ENCODE results near the gene CHID1. TPM values are rescaled to one million over a fixed set of nuclear protein-coding genes. Genes with fewer than 3 reads are reported as not detected.

CHID1 gene
- total RNA-seq, 1 donor from 2014 or later = 72.9 TPM

GRCh38 chr11:898143-898511, 12.5 kb downstream of the CHID1 start:
- TF ChIP-seq, protein P1, sequence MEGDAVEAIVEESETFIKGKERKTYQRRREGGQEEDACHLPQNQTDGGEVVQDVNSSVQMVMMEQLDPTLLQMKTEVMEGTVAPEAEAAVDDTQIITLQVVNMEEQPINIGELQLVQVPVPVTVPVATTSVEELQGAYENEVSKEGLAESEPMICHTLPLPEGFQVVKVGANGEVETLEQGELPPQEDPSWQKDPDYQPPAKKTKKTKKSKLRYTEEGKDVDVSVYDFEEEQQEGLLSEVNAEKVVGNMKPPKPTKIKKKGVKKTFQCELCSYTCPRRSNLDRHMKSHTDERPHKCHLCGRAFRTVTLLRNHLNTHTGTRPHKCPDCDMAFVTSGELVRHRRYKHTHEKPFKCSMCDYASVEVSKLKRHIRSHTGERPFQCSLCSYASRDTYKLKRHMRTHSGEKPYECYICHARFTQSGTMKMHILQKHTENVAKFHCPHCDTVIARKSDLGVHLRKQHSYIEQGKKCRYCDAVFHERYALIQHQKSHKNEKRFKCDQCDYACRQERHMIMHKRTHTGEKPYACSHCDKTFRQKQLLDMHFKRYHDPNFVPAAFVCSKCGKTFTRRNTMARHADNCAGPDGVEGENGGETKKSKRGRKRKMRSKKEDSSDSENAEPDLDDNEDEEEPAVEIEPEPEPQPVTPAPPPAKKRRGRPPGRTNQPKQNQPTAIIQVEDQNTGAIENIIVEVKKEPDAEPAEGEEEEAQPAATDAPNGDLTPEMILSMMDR (IDR thresholded peaks at IDR 0.05) = no peak
- TF ChIP-seq POLR2AphosphoS5 (IDR thresholded peaks at IDR 0.05; ENCODE audit: insufficient read depth in 1 of 2, low read depth in 1 of 2) (no peak), POLR2A (IDR thresholded peaks at IDR 0.05) (no peak)
- intact Hi-C loops (cut with DNase I) = no loop called here
- Histone ChIP-seq H3K4me1 (no peaks in the 10 kb centered on the region), H3K4me3 (no peak overlapping the region), H3K9me3 (no peaks in the 10 kb centered on the region), H3K36me3 (peaks cover 3 to 45% of the 10 kb centered on the region in 2 donors), H3K27me3 (no peaks in the 10 kb centered on the region), H3K27ac (no peak overlapping the region)
- DNase-seq (ENCODE audit: extremely low spot score in 2 of 2) = no peak

DNA sequence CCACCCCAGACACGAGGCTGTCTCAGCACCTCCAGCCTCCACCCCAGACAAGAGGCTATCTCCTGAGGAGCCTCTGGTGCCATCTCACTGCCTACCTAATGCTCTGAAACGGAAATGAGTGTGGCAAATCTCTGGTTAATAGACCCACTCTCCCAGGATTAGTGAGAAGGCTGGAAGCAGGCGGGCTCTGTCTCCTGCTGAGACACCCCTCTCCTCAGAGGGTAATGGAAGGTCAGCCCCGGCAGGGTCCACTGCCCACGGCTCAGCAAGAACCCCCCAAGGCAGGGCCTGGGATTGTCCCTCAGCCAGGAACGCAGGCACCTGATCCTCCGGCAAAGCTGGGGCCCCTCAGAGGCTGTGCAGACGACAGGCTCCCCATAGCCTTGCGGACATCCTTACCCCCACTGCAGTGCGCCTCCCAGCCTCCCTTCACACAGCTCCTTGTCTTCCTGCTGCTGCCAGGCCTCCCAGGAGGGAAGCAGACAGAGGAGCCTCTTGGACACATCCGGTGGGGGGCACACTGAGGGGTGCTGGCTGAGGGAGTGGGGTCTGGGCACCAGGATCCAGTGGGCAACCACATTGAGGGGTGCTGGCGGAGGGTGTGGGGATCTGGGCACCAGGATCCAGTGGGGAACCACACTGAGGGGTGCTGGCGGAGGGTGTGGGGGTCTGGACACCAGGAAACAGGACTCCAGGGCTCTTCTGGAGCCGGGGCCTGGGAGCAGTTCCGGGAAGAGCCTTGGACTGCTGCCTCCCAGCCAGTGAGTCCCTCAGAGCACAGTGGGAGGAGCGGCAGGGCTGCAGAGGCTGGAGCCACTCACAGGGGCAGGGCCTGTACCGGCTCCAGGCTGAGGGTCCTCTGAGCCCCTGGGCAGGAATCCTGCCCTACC, 13.1 kb downstream of the CHID1 start:
- H3K4me1 ChIP-seq = no peaks in the 10 kb centered on the region
- no peak for DNase-seq (ENCODE audit: extremely low spot score in 2 of 2)
- no peak overlapping the region for H3K27ac ChIP-seq
- H3K27me3 ChIP-seq = no peaks in the 10 kb centered on the region
- intact Hi-C loops (cut with DNase I) = no loop called here
- peaks cover 3 to 39% of the 10 kb centered on the region in 2 donors for H3K36me3 ChIP-seq
- H3K4me3 ChIP-seq = no peak overlapping the region
- no peaks in the 10 kb centered on the region for H3K9me3 ChIP-seq
- TF ChIP-seq, protein P1 (IDR thresholded peaks at IDR 0.05) = no peak
- no peak for TF ChIP-seq POLR2AphosphoS5 (IDR thresholded peaks at IDR 0.05; ENCODE audit: insufficient read depth in 1 of 2, low read depth in 1 of 2)
- no peak for TF ChIP-seq POLR2A (IDR thresholded peaks at IDR 0.05)

GRCh38 chr11:895331-896110, 15.1 kb downstream of the CHID1 start:
- H3K9me3 ChIP-seq = no peaks in the 10 kb centered on the region
- H3K36me3 ChIP-seq = peaks cover 0 to 20% of the 10 kb centered on the region in 2 donors
- no peak overlapping the region for H3K27ac ChIP-seq
- no peaks in the 10 kb centered on the region for H3K27me3 ChIP-seq
- TF ChIP-seq POLR2AphosphoS5 (IDR thresholded peaks at IDR 0.05; ENCODE audit: insufficient read depth in 1 of 2, low read depth in 1 of 2) (no peak), POLR2A (IDR thresholded peaks at IDR 0.05) (no peak)
- TF ChIP-seq, protein P1 (IDR thresholded peaks at IDR 0.05) = no peak
- intact Hi-C loops (cut with DNase I) = no loop called here
- H3K4me1 ChIP-seq = no peaks in the 10 kb centered on the region
- DNase-seq (ENCODE audit: extremely low spot score in 2 of 2) = no peak
- no peak overlapping the region for H3K4me3 ChIP-seq

- no peak for TF ChIP-seq POLR2A (IDR thresholded peaks at IDR 0.05)
- no peak for TF ChIP-seq POLR2AphosphoS5 (IDR thresholded peaks at IDR 0.05; ENCODE audit: insufficient read depth in 1 of 2, low read depth in 1 of 2)
- TF ChIP-seq, protein P1 (IDR thresholded peaks at IDR 0.05) = no peak
- H3K27ac ChIP-seq = no peak overlapping the region
- H3K4me1 ChIP-seq = no peaks in the 10 kb centered on the region
- no peak for DNase-seq (ENCODE audit: extremely low spot score in 2 of 2)
- H3K9me3 ChIP-seq = no peaks in the 10 kb centered on the region
- peaks cover 0 to 12% of the 10 kb centered on the region in 2 donors for H3K36me3 ChIP-seq
- H3K4me3 ChIP-seq = no peak overlapping the region
- no peaks in the 10 kb centered on the region for H3K27me3 ChIP-seq
- intact Hi-C loops (cut with DNase I) = no loop called here
These were observed 15.9 kb downstream of the CHID1 start for GRCh38 chr11:894575-895201.
